Measurements from ENCODE around the gene ACTRT2.

ACTRT2 gene

GRCh38 chr1:2999571-2999970, 21.7 kb upstream of the ACTRT2 start:
- H3K27me3 ChIP-seq (ENCODE audit: low read length) = no peaks in the 10 kb centered on the region
- H3K9ac ChIP-seq (ENCODE audit: low read length) = no peak overlapping the region
- no peaks in the 10 kb centered on the region for H3K36me3 ChIP-seq (ENCODE audit: low read length)
- H2AFZ ChIP-seq (ENCODE audit: low read depth, low read length, severe bottlenecking) = no peak overlapping the region
- H3F3A ChIP-seq (ENCODE audit: insufficient read depth) = no peaks in the 10 kb centered on the region
- H3K9me2 ChIP-seq (replicated peaks; ENCODE audit: insufficient read depth, low read length) = no peaks in the 10 kb centered on the region
- TF ChIP-seq EZH2phosphoT487 (conservative IDR thresholded peaks at IDR 0.05; ENCODE audit: low read length) (no peak), CTCF (IDR thresholded peaks at IDR 0.05; ENCODE audit: insufficient read depth, low read length, poor library complexity, severe bottlenecking) (no peak)
- H3K4me2 ChIP-seq (ENCODE audit: low read depth, low read length, poor library complexity, severe bottlenecking) = no peak overlapping the region
- no peaks in the 10 kb centered on the region for H4K20me1 ChIP-seq (ENCODE audit: low read depth, low read length)
- no peaks in the 10 kb centered on the region for H3K9me3 ChIP-seq (ENCODE audit: insufficient read depth, low read length)
- H3K79me2 ChIP-seq (ENCODE audit: insufficient read depth, low read length) = no peaks in the 10 kb centered on the region
- no peak overlapping the region for H3K4me3 ChIP-seq (ENCODE audit: insufficient read depth, low read length, poor library complexity, severe bottlenecking)
- no peak overlapping the region for H3K27ac ChIP-seq (ENCODE audit: low read depth, low read length)

- no peaks in the 10 kb centered on the region for H3K9me2 ChIP-seq (replicated peaks; ENCODE audit: insufficient read depth, low read length)
- no peak overlapping the region for H3K4me3 ChIP-seq (ENCODE audit: insufficient read depth, low read length, poor library complexity, severe bottlenecking)
- no peak overlapping the region for H3K9ac ChIP-seq (ENCODE audit: low read length)
- no peak overlapping the region for H3K4me2 ChIP-seq (ENCODE audit: low read depth, low read length, poor library complexity, severe bottlenecking)
- H4K20me1 ChIP-seq (ENCODE audit: low read depth, low read length) = no peaks in the 10 kb centered on the region
- H3K27me3 ChIP-seq (ENCODE audit: low read length) = no peaks in the 10 kb centered on the region
- TF ChIP-seq EZH2phosphoT487 (conservative IDR thresholded peaks at IDR 0.05; ENCODE audit: low read length) (no peak), CTCF (IDR thresholded peaks at IDR 0.05; ENCODE audit: insufficient read depth, low read length, poor library complexity, severe bottlenecking) (no peak)
- H2AFZ ChIP-seq (ENCODE audit: low read depth, low read length, severe bottlenecking) = no peak overlapping the region
- no peaks in the 10 kb centered on the region for H3F3A ChIP-seq (ENCODE audit: insufficient read depth)
- no peaks in the 10 kb centered on the region for H3K79me2 ChIP-seq (ENCODE audit: insufficient read depth, low read length)
- H3K27ac ChIP-seq (ENCODE audit: low read depth, low read length) = no peak overlapping the region
- H3K9me3 ChIP-seq (ENCODE audit: insufficient read depth, low read length) = no peaks in the 10 kb centered on the region
- H3K36me3 ChIP-seq (ENCODE audit: low read length) = no peaks in the 10 kb centered on the region
Observed at GRCh38 chr1:3000214-3000613, 21.1 kb upstream of the ACTRT2 start.

GRCh38 chr1:3000671-3001470, 20.4 kb upstream of the ACTRT2 start:
- Histone ChIP-seq H3K9me2 (replicated peaks; ENCODE audit: insufficient read depth, low read length) (no peaks in the 10 kb centered on the region), H3K27me3 (ENCODE audit: low read length) (no peaks in the 10 kb centered on the region), H4K20me1 (ENCODE audit: low read depth, low read length) (no peaks in the 10 kb centered on the region), H3K9ac (ENCODE audit: low read length) (no peak overlapping the region), H3F3A (ENCODE audit: insufficient read depth) (no peaks in the 10 kb centered on the region), H3K4me2 (ENCODE audit: low read depth, low read length, poor library complexity, severe bottlenecking) (no peak overlapping the region), H2AFZ (ENCODE audit: low read depth, low read length, severe bottlenecking) (no peak overlapping the region), H3K36me3 (ENCODE audit: low read length) (no peaks in the 10 kb centered on the region), H3K79me2 (ENCODE audit: insufficient read depth, low read length) (no peaks in the 10 kb centered on the region), H3K9me3 (ENCODE audit: insufficient read depth, low read length) (no peaks in the 10 kb centered on the region), H3K27ac (ENCODE audit: low read depth, low read length) (no peak overlapping the region), H3K4me3 (ENCODE audit: insufficient read depth, low read length, poor library complexity, severe bottlenecking) (no peak overlapping the region)
- TF ChIP-seq EZH2phosphoT487 (conservative IDR thresholded peaks at IDR 0.05; ENCODE audit: low read length) (no peak), CTCF (IDR thresholded peaks at IDR 0.05; ENCODE audit: insufficient read depth, low read length, poor library complexity, severe bottlenecking) (no peak)
